A549 (cell line): ENCODE results near the gene BCAT1. TPM values are rescaled to one million over a fixed set of nuclear protein-coding genes. Genes with fewer than 3 reads are reported as not detected.

Experiments
- ATAC-seq, 2 experiments: fragments of 200-7000 bp in 1 of 2; fragments of >200 bp in 1 of 2; cut with Nextera tagmentation in 1 of 2; cut with Tn5 transposase in 1 of 2; 3 replicates each; pipeline versions ENCODE4 v1.8.0 to v1.9.1; 2018 to 2020; ENCODE audit warnings: mild to moderate bottlenecking in 1 of 2, moderate library complexity in 1 of 2
- CTCF ChIA-PET: fragments of 300-600 bp; sonication (Branson Sonifier 250); formaldehyde crosslinking; extraction: SDS; loops from one replicate; lab custom pipeline; 2021; ENCODE audit warnings: antibody characterized with exemption, inconsistent platforms; lab: Yijun Ruan, JAX
- POLR2A ChIA-PET: fragments of 350-600 bp; formaldehyde crosslinking; extraction: SDS; loops from one replicate; lab custom pipeline; 2021; ENCODE audit warnings: antibody characterized with exemption, inconsistent platforms; lab: Yijun Ruan, JAX
- DNase-seq, 2 experiments: peaks; one replicate each; pipeline versions ENCODE4 v3.0.0 to v3.0.0-alpha.2; 2011 to 2016; ENCODE audit warnings: low read depth in 1 of 2, low spot score in 1 of 2
- FAIRE-seq: peaks from 2 replicates; lab custom pipeline; 2011; peaks lifted over from hg19 to GRCh38; lab: Jason Lieb, UNC
- H3K27ac ChIP-seq, 2 experiments: fragments of >200 bp; sonication (Bioruptor Twin); formaldehyde crosslinking; 3 replicates each; pipeline ENCODE4 v1.5.1; 2016 to 2017
- H3K4me1 ChIP-seq: fragments of >200 bp; sonication (Bioruptor Twin); formaldehyde crosslinking; 3 replicates; pipeline ENCODE4 v1.6.1; 2016
- H3K4me2 ChIP-seq: fragments of >200 bp; sonication (Bioruptor Twin); formaldehyde crosslinking; 3 replicates; pipeline ENCODE4 v1.6.1; 2016
- H3K4me3 ChIP-seq: fragments of >200 bp; sonication (Bioruptor Twin); formaldehyde crosslinking; 3 replicates; pipeline ENCODE4 v1.5.1; 2016
- H3K9me3 ChIP-seq: fragments of >200 bp; sonication (Bioruptor Twin); formaldehyde crosslinking; 3 replicates; pipeline ENCODE4 v1.6.1; 2016
- ATOH8 ChIP-seq: fragments of 250-450 bp; sonication (Bioruptor Pico); IDR thresholded peaks from 2 replicates; pipeline ENCODE4 v1.5.0; 2020; ENCODE audit warnings: low read depth, mild to moderate bottlenecking, moderate library complexity
- BHLHE40 ChIP-seq: IDR thresholded peaks from 2 replicates; pipeline ENCODE4 v1.6.1; 2012; ENCODE audit warnings: low read depth, low read length, inconsistent platforms
- CBX2 ChIP-seq: fragments of 200-600 bp; sonication (generic); IDR thresholded peaks from 2 replicates; pipeline ENCODE4 v1.6.1; 2016; ENCODE audit warnings: low read depth, mild to moderate bottlenecking, borderline replicate concordance
- CHD2 ChIP-seq: fragments of 150-350 bp; IDR thresholded peaks from 2 replicates; pipeline ENCODE4 v1.6.1; 2014; ENCODE audit warnings: low read length; ENCODE audit not compliant: partially characterized antibody
- CTCF ChIP-seq: fragments of >200 bp; sonication (Bioruptor Twin); formaldehyde crosslinking; IDR thresholded peaks from 3 replicates; pipeline ENCODE4 v1.5.1; 2016
- ELK1 ChIP-seq: fragments of 150-350 bp; IDR thresholded peaks from 2 replicates; pipeline ENCODE4 v1.6.1; 2014; ENCODE audit warnings: low read depth, mild to moderate bottlenecking, low read length
- EP300 ChIP-seq, 2 experiments: fragments of >200 bp; sonication (Bioruptor Twin); formaldehyde crosslinking; IDR thresholded peaks; 2 replicates in 1 of 2; 3 replicates in 1 of 2; pipeline ENCODE4 v1.6.1; 2016 to 2017
- ESRRA ChIP-seq: fragments of 150-350 bp; IDR thresholded peaks from 2 replicates; pipeline ENCODE4 v1.6.1; 2014; ENCODE audit warnings: mild to moderate bottlenecking, low read length, borderline replicate concordance
- FOSB ChIP-seq: fragments of 250-450 bp; sonication (Bioruptor Pico); IDR thresholded peaks from 2 replicates; pipeline ENCODE4 v1.5.0; 2020; ENCODE audit warnings: mild to moderate bottlenecking, moderate library complexity
- FOXS1 ChIP-seq: fragments of 250-450 bp; sonication (Bioruptor Pico); IDR thresholded peaks from 2 replicates; pipeline ENCODE4 v1.5.0; 2020; ENCODE audit warnings: mild to moderate bottlenecking, moderate library complexity
- GATA3 ChIP-seq: IDR thresholded peaks from 2 replicates; pipeline ENCODE4 v1.6.1; 2012; ENCODE audit warnings: borderline replicate concordance
- HDAC2 ChIP-seq: fragments of 200-600 bp; sonication (generic); IDR thresholded peaks from 2 replicates; pipeline ENCODE4 v1.6.1; 2016
- HES2 ChIP-seq: fragments of >200 bp; sonication (Bioruptor Twin); formaldehyde crosslinking; IDR thresholded peaks from 2 replicates; pipeline ENCODE4 v1.6.1; 2016
- HEYL ChIP-seq: fragments of 250-450 bp; sonication (Bioruptor Pico); IDR thresholded peaks from 2 replicates; pipeline ENCODE4 v1.8.0; 2021; ENCODE audit warnings: mild to moderate bottlenecking, moderate library complexity
- HOXA7 ChIP-seq: fragments of 250-450 bp; sonication (Bioruptor Pico); IDR thresholded peaks from 2 replicates; pipeline ENCODE4 v1.5.0; 2020; ENCODE audit warnings: mild to moderate bottlenecking, moderate library complexity
- JUN ChIP-seq, 2 experiments: fragments of >200 bp; sonication (Bioruptor Twin); formaldehyde crosslinking; IDR thresholded peaks; 2 replicates in 1 of 2; 3 replicates in 1 of 2; pipeline ENCODE4 v1.6.1; 2016 to 2017
- JUNB ChIP-seq: fragments of >200 bp; sonication (Bioruptor Twin); formaldehyde crosslinking; IDR thresholded peaks from 2 replicates; pipeline ENCODE4 v1.6.1; 2016
- KDM1A ChIP-seq: fragments of 200-600 bp; sonication (generic); IDR thresholded peaks from 2 replicates; pipeline ENCODE4 v1.6.1; 2016; ENCODE audit warnings: low read depth, mild to moderate bottlenecking
- MAFK ChIP-seq: fragments of 450-650 bp; IDR thresholded peaks from 2 replicates; pipeline ENCODE4 v1.6.1; 2014; ENCODE audit not compliant: partially characterized antibody
- MAX ChIP-seq: IDR thresholded peaks from 2 replicates; pipeline ENCODE4 v1.6.1; 2012
- MYC ChIP-seq: IDR thresholded peaks from 2 replicates; pipeline ENCODE4 v1.6.1; 2012; ENCODE audit warnings: mild to moderate bottlenecking, inconsistent platforms, low read length, improper control_type of control experiment, borderline replicate concordance
- NPAS2 ChIP-seq: fragments of 250-450 bp; sonication (Bioruptor Pico); IDR thresholded peaks from 2 replicates; pipeline ENCODE4 v1.8.0; 2022; ENCODE audit warnings: mild to moderate bottlenecking, moderate library complexity, borderline replicate concordance
- NR3C1 ChIP-seq: fragments of >200 bp; sonication (Bioruptor Twin); formaldehyde crosslinking; IDR thresholded peaks from 3 replicates; pipeline ENCODE4 v1.6.1; 2017
- POLR2A ChIP-seq: IDR thresholded peaks from 2 replicates; pipeline ENCODE4 v1.6.1; 2012; ENCODE audit warnings: mild to moderate bottlenecking, low read length
- POLR2AphosphoS2 ChIP-seq: conservative IDR thresholded peaks from 2 replicates; pipeline ENCODE4 v1.6.1; 2012; ENCODE audit warnings: low read length, improper control_type of control experiment, inconsistent platforms
- REST ChIP-seq: fragments of 200-600 bp; sonication (generic); IDR thresholded peaks from 2 replicates; pipeline ENCODE4 v1.6.1; 2016; ENCODE audit warnings: antibody characterized with exemption, mild to moderate bottlenecking, moderate library complexity
- RFX5 ChIP-seq: fragments of 450-650 bp; IDR thresholded peaks from 2 replicates; pipeline ENCODE4 v1.7.1; 2014; ENCODE audit warnings: antibody characterized with exemption, mild to moderate bottlenecking, moderate library complexity
- TFCP2L1 ChIP-seq: fragments of 250-450 bp; sonication (Bioruptor Pico); IDR thresholded peaks from 2 replicates; pipeline ENCODE4 v1.5.0; 2021; ENCODE audit warnings: mild to moderate bottlenecking
- TP53 ChIP-seq: fragments of 250-450 bp; sonication (Bioruptor Pico); IDR thresholded peaks from 2 replicates; pipeline ENCODE4 v1.5.0; 2021; ENCODE audit warnings: mild to moderate bottlenecking, moderate library complexity
- USF2 ChIP-seq: fragments of 450-650 bp; IDR thresholded peaks from 2 replicates; pipeline ENCODE4 v1.6.1; 2014; ENCODE audit warnings: antibody characterized with exemption
- ZC3H11A ChIP-seq: fragments of 450-650 bp; IDR thresholded peaks from 2 replicates; pipeline ENCODE4 v1.6.1; 2014; ENCODE audit warnings: antibody characterized with exemption, mild to moderate bottlenecking
- ZSCAN20 ChIP-seq: fragments of 250-450 bp; sonication (Bioruptor Pico); IDR thresholded peaks from 2 replicates; pipeline ENCODE4 v1.8.0; 2022; ENCODE audit warnings: mild to moderate bottlenecking, moderate library complexity
- WGBS: methylation state at CpG from one replicate; pipeline ENCODE4 v1.1.6; 2017; ENCODE audit errors: missing lambda C conversion rate; 5-methylcytosine and 5-hydroxymethylcytosine counted together
- polyA minus RNA-seq: library from RNA; depleted of rRNA, polyadenylated mRNA; stranded (reverse); fragments of >200 nt; gene quantifications from 2 replicates; pipeline ENCODE4 v1.2.3, GENCODE V29; 2011; rRNA and poly(A)+ RNA removed
- polyA plus RNA-seq, 4 experiments: library from polyadenylated mRNA; depleted of rRNA in 3 of 4; stranded (reverse); fragments of >200 nt; fragmentation: RNase III in 1 of 4; extraction: RNeasy Plus Mini Kit Qiagen cat#74134 plus additional on column Dnase treatment in 1 of 4; gene quantifications; 2 replicates in 3 of 4; 3 replicates in 1 of 4; pipeline ENCODE4 v1.2.3, GENCODE V29; 2011 to 2017

The BCAT1 gene
- polyA plus RNA-seq (2011; rRNA removed), result 14.6 and 18.0 TPM in 2 replicates
- polyA plus RNA-seq (2012; cell fraction: cytosol; rRNA removed), result 1.8 and 2.1 TPM in 2 replicates
- polyA plus RNA-seq (2012; cell fraction: nucleus; rRNA removed), result 1.1 and 1.8 TPM in 2 replicates
- 10.4 to 12.2 TPM (median 10.5 TPM) in 3 replicates for polyA plus RNA-seq (2017; fragmentation: RNase III; extraction: RNeasy Plus Mini Kit Qiagen cat#74134 plus additional on column Dnase treatment)
- 26.2 and 30.2 TPM in 2 replicates for polyA minus RNA-seq

- Histone ChIP-seq H3K4me2 (peak within 1 kb of the TSS; percentile 85), H3K9me3 (no peaks in the 10 kb centered on the region), H3K4me3 (peak within 1 kb of the TSS; percentile 60), H3K27ac (peak within 1 kb of the TSS; percentile 75 to 93), H3K4me1 (peaks cover 9% of the 10 kb centered on the region; the same call in 2 of the 3 replicates)
- DNase-seq (peak; percentile 65 to 77), ATAC-seq (peak; percentile 92 to 93), FAIRE-seq (no peak)
- 10% methylated on average over 38 of the region's 52 CpGs for WGBS
- ChIA-PET POLR2A (no interaction called here), CTCF (interaction anchor here (1.0 kb wide), 1 partner anchor 10 kb away, joined by 3 read pairs; no protein-coding TSS in a partner anchor)
- TF ChIP-seq USF2, result no peak
- no peak for TF ChIP-seq HEYL (CRISPR knock-in tag)
- TF ChIP-seq HOXA7 (CRISPR knock-in tag), result no peak
- TF ChIP-seq CTCF, result no peak
- peak in 1 of 2 experiments; percentile 78; a peak in 2 of 5 replicates for TF ChIP-seq JUN (IDR thresholded peaks at IDR 0.05)
- no peak for TF ChIP-seq TP53
- no peak for TF ChIP-seq KDM1A
- TF ChIP-seq MYC, result peak; percentile 69
- no peak for TF ChIP-seq MAFK
- TF ChIP-seq CHD2, result no peak
- TF ChIP-seq CBX2, result no peak
- no peak for TF ChIP-seq POLR2AphosphoS2
- no peak for TF ChIP-seq BHLHE40
- no peak for TF ChIP-seq FOXS1
- no peak for TF ChIP-seq TFCP2L1 (CRISPR knock-in tag)
- TF ChIP-seq HES2, result no peak
- no peak for TF ChIP-seq RFX5
- no peak for TF ChIP-seq ELK1
- no peak for TF ChIP-seq GATA3
- TF ChIP-seq REST, result no peak
- TF ChIP-seq ESRRA, result no peak
- no peak for TF ChIP-seq JUNB
- TF ChIP-seq MAX, result peak; percentile 98
- no peak for TF ChIP-seq ATOH8 (CRISPR knock-in tag)
- TF ChIP-seq ZC3H11A, result no peak
- no peak for TF ChIP-seq ZSCAN20 (CRISPR knock-in tag)
- TF ChIP-seq FOSB (CRISPR knock-in tag), result no peak
- TF ChIP-seq NR3C1, result no peak
- TF ChIP-seq NPAS2 (CRISPR knock-in tag), result no peak
- TF ChIP-seq HDAC2, result no peak
- TF ChIP-seq EP300 (IDR thresholded peaks at IDR 0.05), result no peak
- TF ChIP-seq POLR2A, result no peak; the same call in 1 of the 2 replicates
These were observed at the start of gene BCAT1 for GRCh38 chr12:24948757-24949722. BCAT1 (minus strand) TSS chr12:24949101; CDS start chr12:24948932, 169 bp downstream.
